H1 (cell line): ENCODE data around the gene ANXA1. TPM values are rescaled to one million over a fixed set of nuclear protein-coding genes. Genes with fewer than 3 reads are reported as not detected.

Experiments used
- CTCF ChIA-PET: fragments of 300-600 bp; sonication (Branson Sonifier 250); formaldehyde crosslinking; loops from one replicate; lab custom pipeline; 2021; ENCODE audit not compliant: partially characterized antibody; lab: Charles Lee
- POLR2A ChIA-PET: fragments of 300-600 bp; sonication (Branson Sonifier 250); formaldehyde crosslinking; loops from one replicate; lab custom pipeline; 2021; ENCODE audit warnings: inconsistent platforms; ENCODE audit not compliant: partially characterized antibody; lab: Charles Lee
- DNase-seq, 2 experiments: peaks; one replicate each; pipeline versions ENCODE4 v3.0.0 to v3.0.0-alpha.2; 2010 to 2022; ENCODE audit warnings: low spot score in 2 of 2, low read depth in 1 of 2, mixed read lengths in 1 of 2
- FAIRE-seq: peaks from 2 replicates; lab custom pipeline; 2011; peaks lifted over from hg19 to GRCh38; lab: Jason Lieb, UNC
- H2AFZ ChIP-seq: 2 replicates; pipeline ENCODE4 v1.8.1; 2012; ENCODE audit warnings: low read length, inconsistent platforms
- H2AK5ac ChIP-seq: 2 replicates; pipeline ENCODE4 v1.6.1; 2013; ENCODE audit warnings: low read depth, low read length
- H2BK120ac ChIP-seq: replicated peaks from 2 replicates; pipeline ENCODE3; 2013; ENCODE audit warnings: low read depth, low read length, inconsistent platforms
- H2BK12ac ChIP-seq: 2 replicates; pipeline ENCODE4 v1.6.1; 2013; ENCODE audit warnings: low read depth, low read length
- H2BK15ac ChIP-seq: 2 replicates; pipeline ENCODE4 v1.6.1; 2013; ENCODE audit warnings: low read length
- H2BK20ac ChIP-seq: 2 replicates; pipeline ENCODE4 v1.6.1; 2013; ENCODE audit warnings: low read length
- H2BK5ac ChIP-seq: 2 replicates; pipeline ENCODE4 v1.6.1; 2013; ENCODE audit warnings: low read depth, low read length
- H3K14ac ChIP-seq: 2 replicates; pipeline ENCODE4 v1.6.1; 2013; ENCODE audit warnings: inconsistent platforms; ENCODE audit not compliant: insufficient read length
- H3K18ac ChIP-seq: 2 replicates; pipeline ENCODE4 v1.6.1; 2013; ENCODE audit warnings: low read length; ENCODE audit errors: extremely low read depth
- H3K23ac ChIP-seq: 2 replicates; pipeline ENCODE4 v1.6.1; 2013; ENCODE audit warnings: inconsistent platforms; ENCODE audit not compliant: insufficient read length
- H3K23me2 ChIP-seq: 2 replicates; pipeline ENCODE4 v1.6.1; 2013; ENCODE audit warnings: low read depth, low read length
- H3K27ac ChIP-seq: 2 replicates; pipeline ENCODE4 v1.6.1; 2011; ENCODE audit warnings: low read depth, low read length, inconsistent platforms
- H3K27me3 ChIP-seq, 4 experiments: replicated peaks in 1 of 4; 1 replicate in 1 of 4; 2 replicates in 3 of 4; pipeline versions ENCODE4 v1.6.1 to v1.8.1; 2011 to 2013; ENCODE audit warnings: low read length in 3 of 4, mild to moderate bottlenecking in 3 of 4, inconsistent platforms in 2 of 4, mixed read lengths in 2 of 4, moderate library complexity in 1 of 4; ENCODE audit not compliant: control insufficient read depth in 3 of 4, insufficient read depth in 3 of 4; ENCODE audit errors: extremely low read depth in 1 of 4
- H3K36me3 ChIP-seq, 4 experiments: 2 replicates each; pipeline versions ENCODE4 v1.6.1 to v1.8.1; 2011 to 2013; ENCODE audit warnings: mild to moderate bottlenecking in 4 of 4, low read length in 3 of 4, moderate library complexity in 2 of 4, control low read depth in 1 of 4, inconsistent platforms in 1 of 4; ENCODE audit not compliant: insufficient read depth in 4 of 4, control insufficient read depth in 2 of 4
- H3K4ac ChIP-seq: replicated peaks from 2 replicates; pipeline ENCODE3; 2013; ENCODE audit warnings: low read length, low read depth, mixed read lengths, inconsistent platforms; ENCODE audit not compliant: insufficient read length
- H3K4me1 ChIP-seq, 4 experiments: replicated peaks in 1 of 4; 1 replicate in 1 of 4; 2 replicates in 3 of 4; pipeline versions ENCODE4 v1.6.1 to v1.8.1; 2011 to 2013; ENCODE audit warnings: low read length in 3 of 4, inconsistent platforms in 2 of 4, mixed read lengths in 1 of 4; ENCODE audit not compliant: insufficient read depth in 4 of 4, control insufficient read depth in 3 of 4
- H3K4me2 ChIP-seq, 2 experiments: 2 replicates each; pipeline versions ENCODE4 v1.6.1 to v1.8.1; 2011 to 2013; ENCODE audit warnings: low read depth in 2 of 2, low read length in 2 of 2, control low read depth in 1 of 2, inconsistent platforms in 1 of 2, mild to moderate bottlenecking in 1 of 2; ENCODE audit not compliant: insufficient read depth in 1 of 2
- H3K4me3 ChIP-seq, 4 experiments: fragments of 200-600, 300-600 bp in 1 of 4; sonication (generic), shearing (Covaris generic), sonication (Bioruptor Twin) in 1 of 4; 2 replicates each; pipeline versions ENCODE4 v1.5.1 to v1.8.1; 2011 to 2016; ENCODE audit warnings: low read length in 4 of 4, low read depth in 3 of 4, control low read depth in 2 of 4, inconsistent platforms in 2 of 4, mild to moderate bottlenecking in 2 of 4, mixed read lengths in 1 of 4, moderate library complexity in 1 of 4; ENCODE audit not compliant: insufficient read depth in 2 of 4; ENCODE audit errors: extremely low read depth in 1 of 4
- H3K56ac ChIP-seq: replicated peaks from 2 replicates; pipeline ENCODE3; 2013; ENCODE audit warnings: low read depth, mild to moderate bottlenecking, mixed read lengths, low read length, inconsistent platforms; ENCODE audit not compliant: insufficient read length
- H3K79me1 ChIP-seq: 2 replicates; pipeline ENCODE4 v1.6.1; 2013; ENCODE audit warnings: low read depth, low read length, control low read depth
- H3K79me2 ChIP-seq, 2 experiments: 2 replicates each; pipeline versions ENCODE4 v1.6.1 to v1.8.1; 2012 to 2013; ENCODE audit warnings: low read length in 2 of 2, mild to moderate bottlenecking in 2 of 2, inconsistent platforms in 1 of 2; ENCODE audit not compliant: insufficient read depth in 2 of 2, control insufficient read depth in 1 of 2
- H3K9ac ChIP-seq, 4 experiments: replicated peaks in 1 of 4; 1 replicate in 1 of 4; 2 replicates in 3 of 4; pipeline versions ENCODE4 v1.6.1 to v1.8.1; 2011 to 2013; ENCODE audit warnings: low read depth in 3 of 4, low read length in 3 of 4, control low read depth in 2 of 4, mild to moderate bottlenecking in 2 of 4, moderate library complexity in 2 of 4, inconsistent platforms in 1 of 4; ENCODE audit errors: extremely low read depth in 1 of 4
- H3K9me3 ChIP-seq, 2 experiments: 2 replicates each; pipeline versions ENCODE4 v1.6.1 to v1.8.1; 2012 to 2013; ENCODE audit warnings: mild to moderate bottlenecking in 2 of 2, moderate library complexity in 2 of 2, control low read depth in 1 of 2, inconsistent platforms in 1 of 2, low read depth in 1 of 2, low read length in 1 of 2, mixed read lengths in 1 of 2; ENCODE audit not compliant: insufficient read depth in 2 of 2
- H4K20me1 ChIP-seq, 2 experiments: replicated peaks in 1 of 2; 2 replicates each; pipeline versions ENCODE3 to v1.8.1; 2011 to 2013; ENCODE audit warnings: inconsistent platforms in 2 of 2, low read length in 2 of 2, mild to moderate bottlenecking in 1 of 2; ENCODE audit not compliant: insufficient read depth in 2 of 2, control insufficient read depth in 1 of 2
- H4K5ac ChIP-seq: 2 replicates; pipeline ENCODE4 v1.6.1; 2013; ENCODE audit warnings: low read length, low read depth, mixed read lengths, inconsistent platforms; ENCODE audit not compliant: insufficient read length
- H4K8ac ChIP-seq: 2 replicates; pipeline ENCODE4 v1.8.0; 2013; ENCODE audit warnings: mild to moderate bottlenecking, moderate library complexity, low read length, inconsistent platforms; ENCODE audit not compliant: insufficient read depth; ENCODE audit errors: extremely low read depth
- H4K91ac ChIP-seq: replicated peaks from 2 replicates; pipeline ENCODE3; 2013; ENCODE audit warnings: low read length, mixed read lengths, inconsistent platforms; ENCODE audit not compliant: insufficient read length
- KDM1A ChIP-seq: fragments of 200-600, 300-600 bp; sonication (generic); IDR thresholded peaks from 2 replicates; pipeline ENCODE4 v1.7.1; 2016; ENCODE audit warnings: mild to moderate bottlenecking, low read length, borderline replicate concordance
- NANOG ChIP-seq: IDR thresholded peaks from 2 replicates; pipeline ENCODE4 v1.6.1; 2011; ENCODE audit warnings: low read length, low read depth, mild to moderate bottlenecking, inconsistent platforms; ENCODE audit not compliant: insufficient read depth, poor library complexity, severe bottlenecking
- SAP30 ChIP-seq: fragments of 300-600 bp; sonication (generic); IDR thresholded peaks from 2 replicates; pipeline ENCODE4 v1.7.1; 2012; ENCODE audit warnings: low read length, moderate library complexity, mild to moderate bottlenecking, inconsistent platforms; ENCODE audit not compliant: insufficient read depth, insufficient replicate concordance
- WGBS, 2 experiments: shearing (Covaris generic) in 1 of 2; methylation state at CpG; one replicate each; pipeline versions ENCODE4 v1.1.6 to v1.1.7; 2013 to 2015; ENCODE audit warnings: low lambda C conversion rate in 2 of 2, mixed read lengths in 2 of 2, inconsistent platforms in 1 of 2, low coverage in 1 of 2, missing lambda C conversion rate in 1 of 2; ENCODE audit not compliant: insufficient replicate concordance in 2 of 2, insufficient coverage in 1 of 2, insufficient read length in 1 of 2; ENCODE audit errors: extremely low coverage in 1 of 2, missing lambda C conversion rate in 1 of 2; 5-methylcytosine and 5-hydroxymethylcytosine counted together
- polyA plus RNA-seq, 7 experiments: library from polyadenylated mRNA; depleted of rRNA in 3 of 7; stranded (reverse) in 5 of 7; unstranded in 2 of 7; fragments of >200 nt in 5 of 7; fragments of 200-250 nt in 2 of 7; gene quantifications; 1 replicate in 5 of 7; 2 replicates in 1 of 7; 4 replicates in 1 of 7; pipeline versions ENCODE4 v1.2.1 to v1.2.3, GENCODE V29; 2011 to 2013; ENCODE audit warnings: missing spikeins in 2 of 7, mixed read lengths in 2 of 7
- total RNA-seq: library from RNA; stranded (reverse); fragmentation: NEBNext Ultra II Directional; extraction: Animal tissue kit (Norgen Biotek cat#: 25700); gene quantifications from 2 replicates; pipeline ENCODE4 v1.2.1, GENCODE V29; 2021

The ANXA1 gene
- total and polyA plus RNA-seq, 2 of the 8 experiments (the other 6 are each of a cell fraction or from before 2014, with no cell fraction given) = 0.71 to 5.7 TPM

DNA sequence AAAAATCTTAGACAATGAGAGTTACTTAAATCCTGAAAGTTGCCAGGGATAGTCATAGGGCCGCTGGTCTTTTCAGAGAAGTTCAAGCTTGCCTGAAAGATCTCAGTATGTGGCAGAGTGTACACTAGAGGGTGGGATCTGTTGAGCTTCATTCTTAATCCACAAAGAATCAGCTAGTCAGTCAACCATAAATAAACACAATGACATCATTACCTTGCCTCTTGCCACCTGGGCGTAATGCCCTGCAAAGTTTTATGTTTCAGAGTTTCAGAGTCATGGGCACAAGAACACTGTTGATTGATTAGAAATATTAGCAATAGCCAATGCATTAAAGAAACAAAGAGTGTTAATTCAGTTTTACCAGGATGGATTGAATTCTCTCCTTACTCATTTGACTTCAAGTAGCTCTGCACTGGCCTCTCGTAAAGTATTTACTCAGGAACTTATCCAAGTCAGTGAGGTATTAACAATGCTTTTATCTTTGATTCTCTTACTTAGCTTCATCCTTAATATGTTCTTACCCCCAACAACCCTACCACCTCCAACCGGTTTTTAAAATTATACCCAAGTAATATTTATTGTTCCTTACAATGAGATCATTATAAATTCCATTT is 14.3 kb upstream of the ANXA1 start:
- CTCF ChIA-PET = interaction anchor here (0.5 to 0.9 kb wide), 3 partner anchors 24 to 203 kb away, joined by 3 to 6 read pairs (median 5); no protein-coding TSS in a partner anchor

More for the DNA sequence above, 14.3 kb upstream of the ANXA1 start:
- no peaks in the 10 kb centered on the region for H4K20me1 ChIP-seq
- no peak overlapping the region for H2BK20ac ChIP-seq
- FAIRE-seq = no peak
- no peak overlapping the region for H3K9ac ChIP-seq
- no peaks in the 10 kb centered on the region for H3K36me3 ChIP-seq
- H4K5ac ChIP-seq = no peak overlapping the region
- H3K4me2 ChIP-seq = no peak overlapping the region
- H4K8ac ChIP-seq = no peak overlapping the region
- H3K18ac ChIP-seq = no peak overlapping the region
- no peak overlapping the region for H2BK15ac ChIP-seq
- DNase-seq = no peak
- H2BK5ac ChIP-seq = no peak overlapping the region
- no peak overlapping the region for H3K56ac ChIP-seq
- no peak overlapping the region for H2AFZ ChIP-seq
- H3K4me3 ChIP-seq = no peak overlapping the region
- H2BK12ac ChIP-seq = no peak overlapping the region
- H3K9me3 ChIP-seq = no peaks in the 10 kb centered on the region
- H2AK5ac ChIP-seq = no peak overlapping the region
- TF ChIP-seq NANOG (no peak), SAP30 (no peak), KDM1A (no peak)
- POLR2A ChIA-PET = no interaction called here
- H3K27me3 ChIP-seq = no peaks in the 10 kb centered on the region
- no peaks in the 10 kb centered on the region for H3K23me2 ChIP-seq
- H3K27ac ChIP-seq = no peak overlapping the region
- H3K4ac ChIP-seq = no peak overlapping the region
- no peaks in the 10 kb centered on the region for H3K79me2 ChIP-seq
- no peaks in the 10 kb centered on the region for H3K79me1 ChIP-seq
- no peak overlapping the region for H2BK120ac ChIP-seq
- H3K4me1 ChIP-seq = no peaks in the 10 kb centered on the region; a peak in 1 of 7 replicates
- H4K91ac ChIP-seq = no peak overlapping the region
- H3K23ac ChIP-seq = no peak overlapping the region
- 91% methylated on average over 4 of the region's 4 CpGs; no CpG with 5 or more reads in 1 of the 2 experiments for WGBS, 2 experiments
- no peak overlapping the region for H3K14ac ChIP-seq
